ENCODE data around the gene CORO2B. TPM values are rescaled to one million over a fixed set of nuclear protein-coding genes. Genes with fewer than 3 reads are reported as not detected.

CORO2B gene
- total and polyA plus RNA-seq, 9 of the 15 experiments (the other 6 are each of a cell fraction or from before 2014, with no cell fraction given) = not detected

GRCh38 chr15:68679161-68679560 is 100.4 kb downstream of the CORO2B start:
- intact Hi-C loops (cut with micrococcal nuclease) (no loop called here), in situ Hi-C loops (cut with MboI) (no loop called here)
- no peaks in the 10 kb centered on the region for H3K4me1 ChIP-seq (replicated peaks in 1 of 2; ENCODE audit: control insufficient read depth in 2 of 2, insufficient read depth in 2 of 2, low read length in 2 of 2)
- no peaks in the 10 kb centered on the region for H3K9me1 ChIP-seq (ENCODE audit: control insufficient read depth, insufficient read depth, low read length)
- WGBS (ENCODE audit: insufficient coverage, low coverage, missing lambda C conversion rate) = 0% methylated on average over 3 of the region's 3 CpGs
- H3K27me3 ChIP-seq (ENCODE audit: control insufficient read depth in 2 of 2, insufficient read depth in 2 of 2, low read length in 2 of 2) = peaks cover 10 to 39% of the 10 kb centered on the region in 2 experiments; a peak in 3 of 5 replicates
- H3K27ac ChIP-seq (ENCODE audit: extremely low read depth, low read depth, low read length) = no peak overlapping the region
- H3K4me3 ChIP-seq = no peak overlapping the region
- FAIRE-seq (no peak), DNase-seq (ENCODE audit: extremely low read depth in 1 of 4, low spot score in 3 of 4) (no peak), ATAC-seq (no peak)
- no TSS peak for BruUV-seq (replicated peaks)
- CTCF ChIA-PET (ENCODE audit: low intra/inter-chr PET ratio) = no interaction called here
- H3K36me3 ChIP-seq (ENCODE audit: control insufficient read depth, insufficient read depth, low read length) = no peaks in the 10 kb centered on the region
- H3K9me3 ChIP-seq (replicated peaks; ENCODE audit: control insufficient read depth, insufficient read depth, low read depth, low read length) = no peaks in the 10 kb centered on the region
- POLR2A ChIA-PET = no interaction called here
- H4K20me1 ChIP-seq (replicated peaks; ENCODE audit: control insufficient read depth, insufficient read depth, low read length) = no peaks in the 10 kb centered on the region
- H3K9ac ChIP-seq (ENCODE audit: insufficient read depth in 1 of 2, low read depth in 2 of 2, low read length in 2 of 2) = no peak overlapping the region
- H3K4me2 ChIP-seq (ENCODE audit: insufficient read depth, low read length) = no peak overlapping the region
- H3K79me2 ChIP-seq (ENCODE audit: control insufficient read depth, insufficient read depth, low read length) = no peaks in the 10 kb centered on the region
- no peak overlapping the region for H2AFZ ChIP-seq (ENCODE audit: low read depth, low read length)
- TF ChIP-seq ELF2 (CRISPR knock-in tag; IDR thresholded peaks at IDR 0.05) = no peak
- no peak for TF ChIP-seq JUND (IDR thresholded peaks at IDR 0.05; ENCODE audit: borderline replicate concordance, low read depth, low read length)
- no peak for TF ChIP-seq JUND (tag; IDR thresholded peaks at IDR 0.05; ENCODE audit: borderline replicate concordance, low read depth, low read length)
- no peak for TF ChIP-seq CBX3 (IDR thresholded peaks at IDR 0.05; ENCODE audit: borderline replicate concordance in 1 of 2, low read length in 2 of 2)
- no peak for TF ChIP-seq ELK3 (CRISPR knock-in tag; IDR thresholded peaks at IDR 0.05)
- no peak for TF ChIP-seq THRA (IDR thresholded peaks at IDR 0.05)
- TF ChIP-seq PCBP1 (IDR thresholded peaks at IDR 0.05; ENCODE audit: low read depth, low read length, poor library complexity, severe bottlenecking) = no peak
- TF ChIP-seq COPS2 (conservative IDR thresholded peaks at IDR 0.05) = no peak
- no peak for TF ChIP-seq TCFL5 (CRISPR knock-in tag; conservative IDR thresholded peaks at IDR 0.05)
- no peak for TF ChIP-seq CHD2 (IDR thresholded peaks at IDR 0.05; ENCODE audit: low read depth, low read length)
- no peak for TF ChIP-seq TAF1 (IDR thresholded peaks at IDR 0.05; ENCODE audit: control insufficient read depth, extremely low read depth, insufficient read depth, low read length, severe bottlenecking)
- TF ChIP-seq NCOR1 (IDR thresholded peaks at IDR 0.05) = no peak
- no peak for TF ChIP-seq SMAD1 (IDR thresholded peaks at IDR 0.05; ENCODE audit: low read depth, low read length, partially characterized antibody)
- TF ChIP-seq, protein P1, sequence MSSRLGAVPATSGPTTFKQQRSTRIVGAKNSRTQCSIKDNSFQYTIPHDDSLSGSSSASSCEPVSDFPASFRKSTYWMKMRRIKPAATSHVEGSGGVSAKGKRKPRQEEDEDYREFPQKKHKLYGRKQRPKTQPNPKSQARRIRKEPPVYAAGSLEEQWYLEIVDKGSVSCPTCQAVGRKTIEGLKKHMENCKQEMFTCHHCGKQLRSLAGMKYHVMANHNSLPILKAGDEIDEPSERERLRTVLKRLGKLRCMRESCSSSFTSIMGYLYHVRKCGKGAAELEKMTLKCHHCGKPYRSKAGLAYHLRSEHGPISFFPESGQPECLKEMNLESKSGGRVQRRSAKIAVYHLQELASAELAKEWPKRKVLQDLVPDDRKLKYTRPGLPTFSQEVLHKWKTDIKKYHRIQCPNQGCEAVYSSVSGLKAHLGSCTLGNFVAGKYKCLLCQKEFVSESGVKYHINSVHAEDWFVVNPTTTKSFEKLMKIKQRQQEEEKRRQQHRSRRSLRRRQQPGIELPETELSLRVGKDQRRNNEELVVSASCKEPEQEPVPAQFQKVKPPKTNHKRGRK (tag; IDR thresholded peaks at IDR 0.05) = no peak
- TF ChIP-seq NR2C2 (CRISPR knock-in tag; IDR thresholded peaks at IDR 0.05) = no peak
- no peak for TF ChIP-seq NR2C2 (tag; IDR thresholded peaks at IDR 0.05)

Data from K562 (cell line).